HL-60 (cell line): ENCODE measurements around the gene PTPRN2.
A peak's percentile ranks its signal among the peaks of the same experiment; 100 is the strongest.

Experiments used
- DNase-seq, 2 experiments: peaks; one replicate each; pipeline ENCODE4 v3.0.0-alpha.2; 2010 to 2020; ENCODE audit warnings: low read depth in 1 of 2, low spot score in 1 of 2
- H3K27ac ChIP-seq: fragments of 250-450 bp; sonication (Bioruptor Pico); replicated peaks from 2 replicates; pipeline ENCODE4 v1.5.1; 2020; ENCODE audit warnings: mild to moderate bottlenecking, moderate library complexity
- H3K27me3 ChIP-seq: fragments of 250-450 bp; sonication (Bioruptor Pico); 2 replicates; pipeline ENCODE4 v1.5.1; 2021; ENCODE audit warnings: mild to moderate bottlenecking, moderate library complexity; ENCODE audit not compliant: insufficient read depth, poor library complexity, severe bottlenecking
- H3K4me3 ChIP-seq: replicated peaks from 2 replicates; pipeline ENCODE4 v1.5.1; 2011; ENCODE audit warnings: mild to moderate bottlenecking, control low read depth, low read length; ENCODE audit not compliant: insufficient read depth
- CTCF ChIP-seq: IDR thresholded peaks from one replicate; pipeline ENCODE4 v1.5.1; 2011; ENCODE audit warnings: low read length, control low read depth, inconsistent platforms; ENCODE audit not compliant: insufficient read depth
- GABPA ChIP-seq: IDR thresholded peaks from 2 replicates; pipeline ENCODE4 v1.6.1; 2012; ENCODE audit warnings: low read depth
- POLR2AphosphoS5 ChIP-seq: IDR thresholded peaks from 2 replicates; pipeline ENCODE4 v1.6.1; 2012; ENCODE audit warnings: low read depth
- REST ChIP-seq: IDR thresholded peaks from 2 replicates; pipeline ENCODE4 v1.6.1; 2012; ENCODE audit warnings: low read depth; ENCODE audit not compliant: insufficient replicate concordance
- SPI1 ChIP-seq: IDR thresholded peaks from 2 replicates; pipeline ENCODE4 v1.6.1; 2012; ENCODE audit warnings: low read depth, mild to moderate bottlenecking, borderline replicate concordance

PTPRN2 gene

GRCh38 chr7:157627646-157628045, 960.0 kb downstream of the PTPRN2 start:
- Histone ChIP-seq H3K4me3 (no peak overlapping the region), H3K27me3 (peaks cover 13% of the 10 kb centered on the region), H3K27ac (no peak overlapping the region)
- no peak for DNase-seq
- TF ChIP-seq REST (no peak), POLR2AphosphoS5 (no peak), GABPA (no peak), CTCF (no peak), SPI1 (no peak)

DNA sequence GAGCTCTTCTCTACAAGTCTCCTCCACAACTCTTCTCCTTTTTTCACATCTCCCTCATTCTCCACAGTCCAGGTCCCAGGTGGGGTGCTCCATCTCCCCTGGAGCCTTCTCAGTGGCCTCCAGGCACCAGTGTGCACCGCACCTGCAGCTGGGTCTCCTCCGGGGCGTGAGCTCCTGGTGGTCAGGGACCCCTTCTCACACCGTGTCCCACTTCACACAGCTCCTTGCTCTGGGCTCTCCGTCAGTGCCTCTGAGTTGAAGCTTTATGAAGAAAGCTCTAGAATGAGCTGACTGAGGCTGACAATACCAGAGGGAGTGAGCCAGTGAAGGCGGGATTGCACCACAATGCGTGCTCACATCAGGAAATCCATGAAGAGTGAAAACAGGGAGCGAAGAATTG, 960.6 kb downstream of the PTPRN2 start:
- no peak for TF ChIP-seq REST
- TF ChIP-seq SPI1 = no peak
- TF ChIP-seq GABPA = no peak
- no peak for TF ChIP-seq CTCF
- TF ChIP-seq POLR2AphosphoS5 = no peak
- H3K27me3 ChIP-seq = peaks cover 13% of the 10 kb centered on the region
- H3K27ac ChIP-seq = no peak overlapping the region
- DNase-seq = no peak
- no peak overlapping the region for H3K4me3 ChIP-seq

DNA sequence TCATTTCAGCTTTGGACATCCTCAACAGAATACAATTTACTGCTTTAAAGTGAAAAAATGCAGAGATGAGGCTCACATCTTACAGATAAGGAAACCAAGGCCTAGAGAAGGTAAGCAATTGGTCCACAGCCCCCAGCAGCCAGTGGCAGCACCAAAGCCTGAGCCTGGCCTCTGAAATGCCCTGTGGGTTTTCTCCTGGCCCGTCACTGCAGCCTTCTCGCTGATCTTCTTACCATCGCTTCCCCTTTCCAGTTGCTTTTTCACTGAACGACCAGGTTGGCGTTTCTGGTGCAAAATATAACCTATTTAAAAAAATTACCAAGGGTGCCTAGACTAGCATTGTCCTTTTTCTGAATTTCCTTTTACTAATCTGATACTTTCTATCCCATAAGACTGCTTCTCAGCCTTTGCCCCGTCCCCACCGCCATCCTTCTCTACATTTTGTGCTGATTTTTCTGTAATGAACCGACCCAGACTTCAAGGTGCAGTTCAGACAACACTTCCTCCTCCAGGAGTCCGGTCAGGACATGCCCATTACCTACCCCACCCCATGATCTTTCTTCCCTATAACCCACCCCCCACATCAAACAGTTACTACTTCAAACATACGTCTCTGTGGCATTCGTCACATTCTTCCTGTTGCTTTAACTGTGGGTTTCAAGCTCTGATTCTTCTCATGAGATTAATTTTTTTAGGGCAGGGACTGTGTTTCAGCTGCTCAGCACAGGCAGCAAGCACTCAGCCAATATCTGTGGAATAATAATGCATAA, 961.5 kb downstream of the PTPRN2 start:
- H3K4me3 ChIP-seq = no peak overlapping the region
- peaks cover 13% of the 10 kb centered on the region for H3K27me3 ChIP-seq
- DNase-seq = peak in 1 of 2 experiments; percentile 17
- TF ChIP-seq SPI1 = peak; percentile 38; the same call in 1 of the 2 replicates
- TF ChIP-seq CTCF = no peak
- no peak for TF ChIP-seq GABPA
- no peak overlapping the region for H3K27ac ChIP-seq

DNA sequence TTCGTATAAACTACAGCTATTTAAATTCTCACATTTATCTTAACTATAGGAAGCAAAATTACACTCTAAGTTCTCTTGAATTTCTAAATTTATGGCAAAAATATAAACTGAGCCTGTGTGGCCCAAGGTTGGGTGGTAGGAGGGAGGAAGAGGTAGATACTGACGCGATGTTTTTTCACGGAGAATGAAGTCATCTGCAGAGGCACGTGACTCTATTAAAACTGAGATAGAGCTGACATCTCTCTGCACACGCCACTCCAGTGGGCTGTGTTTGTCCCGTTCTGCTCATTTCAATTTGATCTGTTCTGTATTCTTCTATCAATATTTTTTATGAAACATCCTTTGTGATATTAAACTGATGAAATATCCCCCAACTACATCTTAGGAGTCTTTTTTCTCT, 964.1 kb downstream of the PTPRN2 start:
- Histone ChIP-seq H3K27me3 (peaks cover 11% of the 10 kb centered on the region), H3K4me3 (no peak overlapping the region), H3K27ac (no peak overlapping the region)
- DNase-seq = no peak
- TF ChIP-seq POLR2AphosphoS5 = no peak
- no peak for TF ChIP-seq SPI1
- TF ChIP-seq GABPA = no peak
- no peak for TF ChIP-seq REST
- no peak for TF ChIP-seq CTCF
